ENCODE measurements around the gene NCOA5.

NCOA5 gene

GRCh38 chr20:46049190-46049589 is 40.6 kb downstream of the NCOA5 start:
- Histone ChIP-seq H3K9me3 (ENCODE audit: control insufficient read depth, low read length) (no peaks in the 10 kb centered on the region), H3K27me3 (replicated peaks; ENCODE audit: control insufficient read depth, insufficient read depth, low read length) (peaks cover 80% of the 10 kb centered on the region), H3K9ac (ENCODE audit: low read length) (no peak overlapping the region), H3K4me1 (ENCODE audit: control insufficient read depth, insufficient read depth, low read length) (no peaks in the 10 kb centered on the region), H3K36me3 (ENCODE audit: control insufficient read depth, insufficient read depth, low read length, severe bottlenecking) (no peaks in the 10 kb centered on the region), H3K4me3 (ENCODE audit: low read length) (no peak overlapping the region)
- no peak for DNase-seq (ENCODE audit: low read depth)

DNA sequence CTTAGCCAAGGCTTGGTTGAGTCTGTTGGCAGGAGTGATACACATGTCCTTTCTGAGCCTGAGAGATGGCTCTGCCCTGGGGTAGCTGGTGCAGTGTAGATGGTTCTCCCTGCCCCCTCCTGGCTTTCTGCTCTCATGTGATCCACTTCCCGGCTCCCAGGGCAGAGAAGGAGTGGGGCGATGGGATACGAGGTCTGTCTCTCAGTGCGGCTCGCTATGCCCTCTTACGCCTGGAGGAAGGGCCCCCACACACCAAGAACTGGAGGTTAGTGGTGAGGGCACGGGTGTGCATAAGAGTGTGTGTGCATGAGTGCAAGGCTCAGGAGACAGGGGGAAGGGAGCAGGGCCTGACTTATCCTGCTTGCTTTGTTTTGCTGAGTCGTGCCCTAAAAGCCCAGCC is 41.9 kb downstream of the NCOA5 start:
- no peaks in the 10 kb centered on the region for H3K36me3 ChIP-seq (ENCODE audit: control insufficient read depth, insufficient read depth, low read length, severe bottlenecking)
- no peaks in the 10 kb centered on the region for H3K4me1 ChIP-seq (ENCODE audit: control insufficient read depth, insufficient read depth, low read length)
- no peak for DNase-seq (ENCODE audit: low read depth)
- H3K9me3 ChIP-seq (ENCODE audit: control insufficient read depth, low read length) = no peaks in the 10 kb centered on the region
- peaks cover 79% of the 10 kb centered on the region for H3K27me3 ChIP-seq (replicated peaks; ENCODE audit: control insufficient read depth, insufficient read depth, low read length)
- no peak overlapping the region for H3K9ac ChIP-seq (ENCODE audit: low read length)
- no peak overlapping the region for H3K4me3 ChIP-seq (ENCODE audit: low read length)

GRCh38 chr20:46046588-46047310 is 43.0 kb downstream of the NCOA5 start:
- H3K4me1 ChIP-seq (ENCODE audit: control insufficient read depth, insufficient read depth, low read length) = no peaks in the 10 kb centered on the region
- no peak overlapping the region for H3K4me3 ChIP-seq (ENCODE audit: low read length)
- H3K36me3 ChIP-seq (ENCODE audit: control insufficient read depth, insufficient read depth, low read length, severe bottlenecking) = no peaks in the 10 kb centered on the region
- H3K27me3 ChIP-seq (replicated peaks; ENCODE audit: control insufficient read depth, insufficient read depth, low read length) = peaks cover 90% of the 10 kb centered on the region
- H3K9ac ChIP-seq (ENCODE audit: low read length) = no peak overlapping the region
- no peaks in the 10 kb centered on the region for H3K9me3 ChIP-seq (ENCODE audit: control insufficient read depth, low read length)
- DNase-seq (ENCODE audit: low read depth) = no peak

DNA sequence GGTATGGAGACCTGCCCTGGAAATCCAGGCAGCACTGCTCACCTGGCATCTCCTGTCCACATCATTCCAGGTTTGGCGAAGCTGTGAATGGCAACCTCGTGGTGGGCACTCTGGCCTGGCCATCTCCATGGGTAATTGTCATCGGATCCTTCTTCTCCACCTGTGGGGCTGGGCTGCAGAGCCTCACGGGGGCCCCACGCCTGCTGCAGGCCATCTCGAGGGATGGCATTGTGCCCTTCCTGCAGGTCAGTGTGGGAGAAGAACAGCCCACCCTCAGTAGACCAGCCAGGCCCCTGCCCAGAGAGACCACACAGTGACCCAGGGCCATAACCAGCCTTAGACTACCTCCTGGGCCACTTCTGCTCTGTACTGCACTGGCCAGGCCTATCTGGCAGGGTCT is 44.9 kb downstream of the NCOA5 start:
- no peak for DNase-seq (ENCODE audit: low read depth)
- H3K9me3 ChIP-seq (ENCODE audit: control insufficient read depth, low read length) = no peaks in the 10 kb centered on the region
- H3K36me3 ChIP-seq (ENCODE audit: control insufficient read depth, insufficient read depth, low read length, severe bottlenecking) = no peaks in the 10 kb centered on the region
- H3K4me1 ChIP-seq (ENCODE audit: control insufficient read depth, insufficient read depth, low read length) = no peaks in the 10 kb centered on the region
- H3K9ac ChIP-seq (ENCODE audit: low read length) = no peak overlapping the region
- H3K27me3 ChIP-seq (replicated peaks; ENCODE audit: control insufficient read depth, insufficient read depth, low read length) = peaks cover 87% of the 10 kb centered on the region
- no peak overlapping the region for H3K4me3 ChIP-seq (ENCODE audit: low read length)

GRCh38 chr20:46043556-46043955 is 46.2 kb downstream of the NCOA5 start:
- H3K9me3 ChIP-seq (ENCODE audit: control insufficient read depth, low read length) = no peaks in the 10 kb centered on the region
- DNase-seq (ENCODE audit: low read depth) = no peak
- peaks cover 73% of the 10 kb centered on the region for H3K27me3 ChIP-seq (replicated peaks; ENCODE audit: control insufficient read depth, insufficient read depth, low read length)
- no peaks in the 10 kb centered on the region for H3K36me3 ChIP-seq (ENCODE audit: control insufficient read depth, insufficient read depth, low read length, severe bottlenecking)
- no peak overlapping the region for H3K9ac ChIP-seq (ENCODE audit: low read length)
- no peaks in the 10 kb centered on the region for H3K4me1 ChIP-seq (ENCODE audit: control insufficient read depth, insufficient read depth, low read length)
- H3K4me3 ChIP-seq (ENCODE audit: low read length) = no peak overlapping the region

GRCh38 chr20:46040902-46041535 is 48.7 kb downstream of the NCOA5 start:
- Histone ChIP-seq H3K27me3 (replicated peaks; ENCODE audit: control insufficient read depth, insufficient read depth, low read length) (peaks cover 59% of the 10 kb centered on the region), H3K36me3 (ENCODE audit: control insufficient read depth, insufficient read depth, low read length, severe bottlenecking) (no peaks in the 10 kb centered on the region), H3K4me1 (ENCODE audit: control insufficient read depth, insufficient read depth, low read length) (no peaks in the 10 kb centered on the region), H3K9ac (ENCODE audit: low read length) (no peak overlapping the region), H3K4me3 (ENCODE audit: low read length) (no peak overlapping the region), H3K9me3 (ENCODE audit: control insufficient read depth, low read length) (no peaks in the 10 kb centered on the region)
- peak; percentile 37 for DNase-seq (ENCODE audit: low read depth)

DNA sequence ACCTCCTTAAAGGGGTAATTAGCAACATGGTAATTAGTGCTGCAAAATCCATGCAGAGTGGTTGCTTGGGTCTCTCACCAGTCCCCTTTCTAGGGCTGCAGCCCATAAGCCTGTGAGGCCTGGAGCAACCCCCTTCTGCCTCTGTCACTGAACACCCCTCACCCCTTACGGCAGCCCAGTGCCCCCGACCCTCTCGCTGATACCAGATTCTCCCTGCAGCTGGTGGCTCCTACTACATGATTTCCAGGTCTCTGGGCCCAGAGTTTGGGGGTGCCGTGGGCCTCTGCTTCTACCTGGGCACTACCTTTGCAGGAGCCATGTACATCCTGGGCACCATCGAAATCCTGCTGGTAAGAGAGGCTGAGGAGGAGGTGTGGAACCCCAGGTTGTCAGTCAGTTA is 52.7 kb downstream of the NCOA5 start:
- H3K4me1 ChIP-seq (ENCODE audit: control insufficient read depth, insufficient read depth, low read length) = no peaks in the 10 kb centered on the region
- peaks cover 57% of the 10 kb centered on the region for H3K27me3 ChIP-seq (replicated peaks; ENCODE audit: control insufficient read depth, insufficient read depth, low read length)
- no peak for DNase-seq (ENCODE audit: low read depth)
- no peaks in the 10 kb centered on the region for H3K9me3 ChIP-seq (ENCODE audit: control insufficient read depth, low read length)
- no peak overlapping the region for H3K9ac ChIP-seq (ENCODE audit: low read length)
- no peak overlapping the region for H3K4me3 ChIP-seq (ENCODE audit: low read length)
- H3K36me3 ChIP-seq (ENCODE audit: control insufficient read depth, insufficient read depth, low read length, severe bottlenecking) = no peaks in the 10 kb centered on the region

- DNase-seq (ENCODE audit: low read depth) = no peak
- no peaks in the 10 kb centered on the region for H3K4me1 ChIP-seq (ENCODE audit: control insufficient read depth, insufficient read depth, low read length)
- H3K9me3 ChIP-seq (ENCODE audit: control insufficient read depth, low read length) = no peaks in the 10 kb centered on the region
- H3K36me3 ChIP-seq (ENCODE audit: control insufficient read depth, insufficient read depth, low read length, severe bottlenecking) = no peaks in the 10 kb centered on the region
- no peak overlapping the region for H3K9ac ChIP-seq (ENCODE audit: low read length)
- H3K27me3 ChIP-seq (replicated peaks; ENCODE audit: control insufficient read depth, insufficient read depth, low read length) = peaks cover 56% of the 10 kb centered on the region
- no peak overlapping the region for H3K4me3 ChIP-seq (ENCODE audit: low read length)
Measured at GRCh38 chr20:46036370-46036769, 53.4 kb downstream of the NCOA5 start.

GRCh38 chr20:46035713-46036112 is 54.0 kb downstream of the NCOA5 start:
- Histone ChIP-seq H3K9me3 (ENCODE audit: control insufficient read depth, low read length) (no peaks in the 10 kb centered on the region), H3K36me3 (ENCODE audit: control insufficient read depth, insufficient read depth, low read length, severe bottlenecking) (no peaks in the 10 kb centered on the region), H3K4me3 (ENCODE audit: low read length) (no peak overlapping the region), H3K9ac (ENCODE audit: low read length) (no peak overlapping the region), H3K27me3 (replicated peaks; ENCODE audit: control insufficient read depth, insufficient read depth, low read length) (peaks cover 58% of the 10 kb centered on the region), H3K4me1 (ENCODE audit: control insufficient read depth, insufficient read depth, low read length) (no peaks in the 10 kb centered on the region)
- no peak for DNase-seq (ENCODE audit: low read depth)

DNA sequence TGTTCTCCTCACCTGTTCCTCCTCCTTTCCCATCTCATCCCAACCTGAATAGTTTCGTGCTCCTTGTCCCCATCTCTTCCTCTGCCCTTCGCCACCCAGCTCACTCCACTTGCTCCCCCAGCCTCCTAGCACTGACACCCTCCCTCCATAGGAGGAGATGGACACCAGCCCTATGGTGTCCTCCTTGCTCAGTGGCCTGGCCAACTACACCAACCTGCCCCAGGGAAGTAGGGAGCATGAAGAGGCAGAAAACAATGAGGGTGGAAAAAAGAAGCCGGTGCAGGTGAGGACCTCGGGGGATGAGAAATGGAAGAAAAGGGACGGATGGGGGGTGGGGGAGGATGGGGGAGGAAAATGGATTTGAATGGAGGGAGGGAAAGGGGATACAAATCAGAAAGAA is 54.5 kb downstream of the NCOA5 start:
- no peaks in the 10 kb centered on the region for H3K9me3 ChIP-seq (ENCODE audit: control insufficient read depth, low read length)
- no peaks in the 10 kb centered on the region for H3K4me1 ChIP-seq (ENCODE audit: control insufficient read depth, insufficient read depth, low read length)
- H3K9ac ChIP-seq (ENCODE audit: low read length) = no peak overlapping the region
- H3K4me3 ChIP-seq (ENCODE audit: low read length) = no peak overlapping the region
- no peaks in the 10 kb centered on the region for H3K36me3 ChIP-seq (ENCODE audit: control insufficient read depth, insufficient read depth, low read length, severe bottlenecking)
- H3K27me3 ChIP-seq (replicated peaks; ENCODE audit: control insufficient read depth, insufficient read depth, low read length) = peaks cover 59% of the 10 kb centered on the region
- DNase-seq (ENCODE audit: low read depth) = no peak

DNA sequence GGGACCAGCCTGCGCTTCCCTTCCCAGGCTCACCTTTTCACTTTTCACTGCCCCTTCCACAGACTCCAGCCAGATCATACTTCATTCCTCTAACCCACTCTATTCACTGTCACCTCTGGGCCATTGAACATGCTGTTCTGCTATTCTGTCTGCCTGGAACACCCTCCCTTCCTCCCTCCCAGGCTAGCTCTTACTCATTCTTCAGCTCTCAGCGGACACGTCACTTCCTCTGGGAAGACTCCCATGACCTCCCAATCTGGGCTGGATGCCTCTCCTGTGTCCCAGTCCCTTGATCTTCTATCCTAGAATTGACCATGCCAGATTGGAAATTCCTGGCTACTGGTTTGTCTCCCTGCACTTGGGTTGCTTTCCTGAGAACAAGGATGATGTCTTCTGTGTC is 55.7 kb downstream of the NCOA5 start:
- H3K4me3 ChIP-seq (ENCODE audit: low read length) = no peak overlapping the region

More for the DNA sequence above, 55.7 kb downstream of the NCOA5 start:
- Histone ChIP-seq H3K27me3 (replicated peaks; ENCODE audit: control insufficient read depth, insufficient read depth, low read length) (peaks cover 66% of the 10 kb centered on the region), H3K4me1 (ENCODE audit: control insufficient read depth, insufficient read depth, low read length) (no peaks in the 10 kb centered on the region), H3K9ac (ENCODE audit: low read length) (no peak overlapping the region), H3K9me3 (ENCODE audit: control insufficient read depth, low read length) (no peaks in the 10 kb centered on the region), H3K36me3 (ENCODE audit: control insufficient read depth, insufficient read depth, low read length, severe bottlenecking) (no peaks in the 10 kb centered on the region)
- DNase-seq (ENCODE audit: low read depth) = no peak

Measured in adipocyte (in vitro differentiated cells).